ENCODE data around the gene PRSS33. TPM values are rescaled to one million over a fixed set of nuclear protein-coding genes. Genes with fewer than 3 reads are reported as not detected.

PRSS33 gene
- polyA plus RNA-seq, 2 of the 4 experiments (the other 2 are of a cell fraction) = 0.04 TPM; not detected in 1

GRCh38 chr16:2748757-2749455 lies 38.5 kb downstream of the PRSS33 start:
- peaks cover 5% of the 10 kb centered on the region; the same call in 1 of the 3 replicates for H3K9me3 ChIP-seq
- TF ChIP-seq FOXS1 (CRISPR knock-in tag; IDR thresholded peaks at IDR 0.05) = no peak
- no peak for TF ChIP-seq TFCP2L1 (CRISPR knock-in tag; IDR thresholded peaks at IDR 0.05)
- TF ChIP-seq, protein P1, sequence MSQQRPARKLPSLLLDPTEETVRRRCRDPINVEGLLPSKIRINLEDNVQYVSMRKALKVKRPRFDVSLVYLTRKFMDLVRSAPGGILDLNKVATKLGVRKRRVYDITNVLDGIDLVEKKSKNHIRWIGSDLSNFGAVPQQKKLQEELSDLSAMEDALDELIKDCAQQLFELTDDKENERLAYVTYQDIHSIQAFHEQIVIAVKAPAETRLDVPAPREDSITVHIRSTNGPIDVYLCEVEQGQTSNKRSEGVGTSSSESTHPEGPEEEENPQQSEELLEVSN (IDR thresholded peaks at IDR 0.05; ENCODE audit: borderline replicate concordance, low read depth) = no peak
- no peak for TF ChIP-seq RAD21 (conservative IDR thresholded peaks at IDR 0.05 in 1 of 2, IDR thresholded peaks at IDR 0.05 in 1 of 2)
- TF ChIP-seq HDAC2 (IDR thresholded peaks at IDR 0.05) = no peak
- peaks cover 10% of the 10 kb centered on the region; the same call in 2 of the 3 replicates for H3K4me1 ChIP-seq
- FAIRE-seq (no peak), ATAC-seq (no peak), DNase-seq (ENCODE audit: low read depth in 1 of 2, low spot score in 1 of 2) (no peak)
- CTCF ChIA-PET = interaction anchor here (1.9 to 2.9 kb wide), 2 partner anchors 10 to 73 kb away, joined by 4 to 12 read pairs; no protein-coding TSS in a partner anchor
- 88% methylated on average over 7 of the region's 7 CpGs for WGBS (ENCODE audit: missing lambda C conversion rate)
- H3K4me2 ChIP-seq = no peak overlapping the region
- POLR2A ChIA-PET = no interaction called here
- no peak overlapping the region for H3K4me3 ChIP-seq
- no peak overlapping the region for H3K27ac ChIP-seq

DNA sequence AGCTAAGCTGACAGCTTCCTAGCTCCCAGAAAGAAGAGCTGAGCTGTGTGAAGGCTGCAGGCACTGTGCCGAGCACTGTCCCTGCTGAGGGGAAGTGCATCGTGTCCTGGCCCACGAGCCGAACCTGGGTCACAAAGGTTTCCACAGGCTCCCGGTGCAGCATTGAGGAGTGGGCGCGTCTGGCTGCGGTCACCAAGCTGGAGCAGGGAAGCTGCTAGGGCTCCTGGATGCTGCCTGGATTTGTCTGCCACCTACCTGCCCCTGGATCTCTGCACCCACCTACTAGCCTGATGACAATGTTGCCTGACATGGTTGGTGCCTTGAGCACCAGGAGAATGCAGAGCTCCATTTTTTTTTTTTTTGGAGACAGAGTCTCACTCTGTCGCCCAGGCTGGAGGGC lies 41.4 kb downstream of the PRSS33 start:
- no peak overlapping the region for H3K27ac ChIP-seq
- no peaks in the 10 kb centered on the region; the same call in 2 of the 3 replicates for H3K9me3 ChIP-seq
- 90% methylated on average over 9 of the region's 9 CpGs for WGBS (ENCODE audit: missing lambda C conversion rate)
- H3K4me2 ChIP-seq = no peak overlapping the region
- FAIRE-seq (no peak), DNase-seq (ENCODE audit: low read depth in 1 of 2, low spot score in 1 of 2) (no peak), ATAC-seq (peak in 1 of 2 experiments; percentile 8; a peak in 2 of 6 replicates)
- H3K4me3 ChIP-seq = no peak overlapping the region
- H3K4me1 ChIP-seq = peaks cover under 1% of the 10 kb centered on the region; the same call in 1 of the 3 replicates
- TF ChIP-seq TP53 (CRISPR knock-in tag; IDR thresholded peaks at IDR 0.05) (no peak), RCOR1 (IDR thresholded peaks at IDR 0.05; ENCODE audit: low read depth, low read length) (no peak), CHD4 (IDR thresholded peaks at IDR 0.05; ENCODE audit: borderline replicate concordance) (no peak), PBX3 (IDR thresholded peaks at IDR 0.05) (no peak), ESRRA (IDR thresholded peaks at IDR 0.05; ENCODE audit: borderline replicate concordance, low read length) (no peak), HOXB5 (CRISPR knock-in tag; IDR thresholded peaks at IDR 0.05) (no peak), RFX5 (IDR thresholded peaks at IDR 0.05) (no peak), NFE2L2 (conservative IDR thresholded peaks at IDR 0.05; ENCODE audit: low read length) (no peak), HEYL (CRISPR knock-in tag; IDR thresholded peaks at IDR 0.05) (no peak), RAD21 (conservative IDR thresholded peaks at IDR 0.05 in 1 of 2, IDR thresholded peaks at IDR 0.05 in 1 of 2) (no peak), SMC3 (IDR thresholded peaks at IDR 0.05) (no peak), CBX8 (IDR thresholded peaks at IDR 0.05) (no peak), CEBPB (IDR thresholded peaks at IDR 0.05) (no peak), POLR2A (IDR thresholded peaks at IDR 0.05; ENCODE audit: low read length) (no peak), NR3C1 (IDR thresholded peaks at IDR 0.05) (no peak), ZNF302 (CRISPR knock-in tag; IDR thresholded peaks at IDR 0.05) (no peak), MYC (IDR thresholded peaks at IDR 0.05; ENCODE audit: borderline replicate concordance, low read length) (no peak)
- TF ChIP-seq, protein P2, sequence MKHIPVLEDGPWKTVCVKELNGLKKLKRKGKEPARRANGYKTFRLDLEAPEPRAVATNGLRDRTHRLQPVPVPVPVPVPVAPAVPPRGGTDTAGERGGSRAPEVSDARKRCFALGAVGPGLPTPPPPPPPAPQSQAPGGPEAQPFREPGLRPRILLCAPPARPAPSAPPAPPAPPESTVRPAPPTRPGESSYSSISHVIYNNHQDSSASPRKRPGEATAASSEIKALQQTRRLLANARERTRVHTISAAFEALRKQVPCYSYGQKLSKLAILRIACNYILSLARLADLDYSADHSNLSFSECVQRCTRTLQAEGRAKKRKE (CRISPR knock-in tag; IDR thresholded peaks at IDR 0.05; ENCODE audit: low read depth) = no peak
- TF ChIP-seq, protein P3, sequence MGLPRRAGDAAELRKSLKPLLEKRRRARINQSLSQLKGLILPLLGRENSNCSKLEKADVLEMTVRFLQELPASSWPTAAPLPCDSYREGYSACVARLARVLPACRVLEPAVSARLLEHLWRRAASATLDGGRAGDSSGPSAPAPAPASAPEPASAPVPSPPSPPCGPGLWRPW (IDR thresholded peaks at IDR 0.05) = no peak
- CTCF ChIA-PET = interaction anchor here (0.7 to 1.0 kb wide), 2 partner anchors 26 to 174 kb away, joined by 3 to 4 read pairs; partner anchors contain the start of gene PRSS27
- POLR2A ChIA-PET = interaction anchor here (0.8 kb wide), 1 partner anchor 64 kb away, joined by 4 read pairs; the partner anchor contains the start of gene KCTD5
